GM12892 (cell line): ENCODE measurements around the gene SLC25A30.
"Not testable (repeated sequence)": the region's sequence is repeated elsewhere in the genome, so short reads cannot be mapped to it uniquely, and the experiment has no call there.

Experiments
- DNase-seq: peaks from one replicate; pipeline ENCODE4 v3.0.0; 2011; ENCODE audit not compliant: insufficient read length
- FAIRE-seq: peaks from 2 replicates; lab custom pipeline; 2011; peaks lifted over from hg19 to GRCh38; lab: Jason Lieb, UNC
- POLR2A ChIP-seq: IDR thresholded peaks from 2 replicates; pipeline ENCODE4 v1.6.1; 2011; ENCODE audit warnings: low read depth, low read length, control low read depth
- POLR2AphosphoS5 ChIP-seq: IDR thresholded peaks from 2 replicates; pipeline ENCODE4 v1.6.1; 2011; ENCODE audit warnings: low read depth, low read length, control low read depth
- TAF1 ChIP-seq: IDR thresholded peaks from 2 replicates; pipeline ENCODE4 v1.6.1; 2011; ENCODE audit warnings: low read depth, mild to moderate bottlenecking, control low read depth, low read length, borderline replicate concordance

Gene SLC25A30

DNA sequence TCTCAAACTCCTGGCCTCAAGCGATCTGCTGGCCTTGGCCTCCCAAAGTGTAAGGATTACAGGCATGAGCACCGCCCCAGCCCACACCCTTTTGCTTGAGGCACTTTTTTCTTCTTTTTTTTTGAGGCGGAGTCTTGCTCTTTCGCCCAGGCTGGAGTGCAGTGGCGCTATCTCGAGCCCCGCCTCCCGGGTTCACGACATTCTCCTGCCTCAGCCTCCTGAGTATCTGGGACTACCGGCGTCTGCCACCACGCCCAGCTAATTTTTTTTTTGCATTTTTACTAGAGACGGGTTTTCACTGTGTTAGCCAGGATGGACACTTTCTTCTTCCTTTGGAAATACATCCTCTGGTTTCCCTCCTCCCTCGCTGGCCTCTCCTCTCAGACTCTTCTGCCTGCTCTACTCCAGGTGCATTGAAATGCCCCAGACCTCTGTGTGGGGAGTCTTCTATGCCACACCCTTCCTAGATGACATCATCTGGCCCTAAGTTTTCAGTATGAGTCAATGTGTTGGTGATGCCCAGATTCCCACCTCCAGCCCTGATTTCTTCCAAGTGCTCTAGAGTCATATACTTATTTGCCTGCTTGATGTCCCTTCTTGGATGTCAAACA is 56.5 kb downstream of the SLC25A30 start:
- TF ChIP-seq TAF1 = no peak
- TF ChIP-seq POLR2A = no peak
- no peak for TF ChIP-seq POLR2AphosphoS5
- DNase-seq (no peak), FAIRE-seq (no peak)

DNA sequence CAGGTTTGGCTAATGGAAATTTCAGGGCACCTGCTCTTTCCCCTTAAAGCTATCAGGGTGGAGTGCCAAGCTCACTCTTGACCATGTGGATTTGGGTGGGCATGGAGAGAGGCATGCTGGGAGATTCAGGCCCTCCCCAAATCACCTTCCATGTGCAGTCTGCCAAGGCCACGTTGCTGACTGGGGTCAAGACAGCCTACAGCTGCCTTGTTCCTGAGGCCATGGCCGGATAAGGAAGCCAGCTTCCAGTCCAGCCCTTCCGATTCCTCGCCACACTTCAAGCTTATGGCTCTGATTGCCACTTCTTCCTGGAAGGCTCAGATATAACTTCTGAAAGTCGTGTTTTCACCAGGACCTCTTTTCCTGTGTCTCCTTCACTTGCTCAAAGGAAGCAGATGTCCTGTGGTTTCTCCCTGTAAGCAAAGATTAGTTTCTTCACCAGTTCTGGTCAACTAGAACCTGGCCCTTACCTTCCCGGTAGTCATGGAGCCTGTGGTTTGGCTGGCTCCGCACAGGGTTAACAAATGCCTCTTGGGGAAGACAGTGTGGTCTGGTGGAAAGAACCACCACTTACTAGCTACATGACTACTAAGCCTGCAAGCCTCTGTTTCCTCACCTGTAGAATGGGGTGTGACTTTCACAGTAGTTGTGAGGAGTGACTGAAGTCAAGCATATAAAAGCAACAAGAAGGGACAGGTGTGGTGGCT is 61.1 kb downstream of the SLC25A30 start:
- DNase-seq (no peak), FAIRE-seq (no peak)
- TF ChIP-seq POLR2A = no peak
- TF ChIP-seq TAF1 = no peak
- no peak for TF ChIP-seq POLR2AphosphoS5

DNA sequence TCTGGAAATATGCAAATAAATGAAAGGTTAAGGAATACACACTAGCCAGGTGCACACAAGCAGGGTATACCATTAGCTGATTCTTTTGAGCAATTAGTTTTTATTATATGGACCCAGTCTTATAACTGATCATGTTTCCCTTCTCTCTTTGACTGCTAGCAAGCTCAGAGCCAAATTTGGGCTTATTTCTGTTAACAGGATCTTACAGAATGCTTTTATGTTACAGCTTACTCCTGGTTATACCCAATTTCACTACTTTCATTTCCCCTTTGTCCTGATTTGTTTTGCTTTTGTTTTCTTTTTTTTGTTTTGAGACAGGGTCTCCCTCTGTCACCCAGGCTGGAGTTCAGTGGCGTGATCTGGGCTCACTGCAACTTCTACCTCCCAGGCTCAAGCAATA is 64.3 kb downstream of the SLC25A30 start:
- DNase-seq = no peak
- TF ChIP-seq TAF1 (no peak), POLR2AphosphoS5 (no peak), POLR2A (no peak)
- peak; percentile 53 for FAIRE-seq

DNA sequence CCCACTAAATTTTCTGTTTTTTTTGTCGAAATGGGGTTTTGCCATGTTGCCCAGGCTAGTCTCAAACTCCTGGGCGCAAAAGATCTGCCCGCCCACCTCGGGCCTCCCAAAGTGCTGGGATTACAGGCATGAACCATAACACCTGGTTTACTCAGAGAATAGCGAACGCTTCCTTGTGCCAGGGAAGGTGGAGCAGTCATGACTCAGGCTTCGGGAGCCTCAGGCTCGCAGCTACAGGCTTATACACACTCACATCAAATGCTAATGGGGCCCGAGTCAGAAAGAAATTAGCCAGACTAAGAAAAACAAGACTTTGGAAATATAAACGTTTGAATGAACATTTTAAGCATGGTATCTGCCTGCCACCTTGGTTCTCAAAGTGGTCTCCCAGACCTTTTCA is 66.1 kb downstream of the SLC25A30 start:
- TF ChIP-seq POLR2A = no peak
- no peak for TF ChIP-seq POLR2AphosphoS5
- no peak for TF ChIP-seq TAF1
- FAIRE-seq (no peak), DNase-seq (no peak)

DNA sequence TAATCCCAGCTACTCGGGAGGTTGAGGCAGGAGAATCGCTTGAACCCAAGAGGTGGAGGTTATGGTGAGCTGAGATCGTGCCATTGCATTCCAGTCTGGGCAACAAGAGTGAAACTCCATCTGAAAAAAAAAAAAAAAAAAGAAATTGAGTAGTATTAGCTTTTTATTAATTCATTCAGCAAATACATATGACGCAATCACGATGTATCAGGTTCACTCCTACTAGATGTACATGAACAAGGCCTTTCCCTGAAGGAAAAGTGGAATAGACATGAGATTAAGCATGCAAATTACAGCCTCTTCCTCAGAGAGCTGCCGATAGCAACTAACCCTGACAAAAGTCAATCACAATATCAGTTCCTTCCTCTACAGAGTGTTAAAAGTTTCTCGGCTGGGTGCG is 68.0 kb downstream of the SLC25A30 start:
- FAIRE-seq = no peak

DNA sequence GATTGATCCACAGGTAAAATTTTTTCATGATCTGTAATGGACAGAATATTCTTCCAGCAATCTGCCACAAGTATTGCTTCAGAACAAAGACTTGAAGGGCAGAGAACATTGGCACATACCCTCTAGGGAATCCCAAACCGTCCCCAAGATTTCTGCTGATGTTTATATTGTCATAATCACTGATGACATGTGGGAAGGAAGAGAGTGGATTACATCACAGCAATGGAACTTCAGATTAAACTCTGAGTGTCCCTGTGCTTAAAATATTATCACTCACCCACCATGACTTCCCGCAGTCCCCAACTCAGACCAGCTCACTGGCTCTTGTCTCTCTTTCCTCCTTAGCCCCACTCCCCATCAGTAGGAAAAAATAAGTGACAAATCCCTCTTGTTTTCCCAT is 68.7 kb downstream of the SLC25A30 start:
- DNase-seq (no peak), FAIRE-seq (no peak)
- TF ChIP-seq TAF1 = no peak
- no peak for TF ChIP-seq POLR2AphosphoS5
- no peak for TF ChIP-seq POLR2A

More for the DNA sequence above, 68.0 kb downstream of the SLC25A30 start:
- no peak for DNase-seq
- no peak for TF ChIP-seq POLR2A
- TF ChIP-seq TAF1 = no peak
- TF ChIP-seq POLR2AphosphoS5 = no peak

DNA sequence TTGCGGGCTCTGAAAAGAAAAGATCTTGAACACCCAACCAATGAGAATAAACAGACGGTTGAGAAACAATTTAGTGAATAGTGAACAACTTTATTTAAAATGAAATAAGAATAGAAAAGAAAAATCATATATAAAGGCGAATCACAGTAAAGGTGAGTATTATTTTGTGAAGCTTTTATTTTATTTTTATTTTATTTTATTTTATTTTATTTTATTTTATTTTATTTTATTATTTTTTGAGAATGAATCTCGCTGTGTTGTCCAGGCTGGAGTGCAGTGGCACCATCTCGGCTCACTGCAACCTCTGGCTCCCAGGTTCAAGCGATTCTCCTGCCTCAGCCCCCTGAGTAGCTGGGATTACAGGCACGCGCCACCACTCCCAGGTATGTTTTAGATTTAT is 74.1 kb downstream of the SLC25A30 start:
- not testable (repeated sequence) for FAIRE-seq, DNase-seq
